Nephron progenitor cell (in vitro differentiated cells): ENCODE results near the gene SDK2.

Experiments used
- DNase-seq: peaks from one replicate; pipeline ENCODE4 v3.0.0; 2021
- H3K27ac Mint-ChIP-seq: 2 replicates; pipeline ENCODE4 v1.8.0; 2021; ENCODE audit warnings: mild to moderate bottlenecking, moderate library complexity, mixed read lengths
- H3K27me3 Mint-ChIP-seq: 2 replicates; pipeline ENCODE4 v1.8.0; 2021; ENCODE audit warnings: mild to moderate bottlenecking, low read depth, mixed read lengths; ENCODE audit not compliant: poor library complexity
- H3K36me3 Mint-ChIP-seq: 2 replicates; pipeline ENCODE4 v1.8.0; 2021; ENCODE audit warnings: low read depth, mixed read lengths
- H3K4me1 Mint-ChIP-seq: 2 replicates; pipeline ENCODE4 v1.8.0; 2021; ENCODE audit warnings: mixed read lengths
- H3K4me3 Mint-ChIP-seq: 2 replicates; pipeline ENCODE4 v1.8.0; 2021; ENCODE audit warnings: mild to moderate bottlenecking, moderate library complexity, mixed read lengths
- H3K9me3 Mint-ChIP-seq: 2 replicates; pipeline ENCODE4 v1.8.0; 2021; ENCODE audit warnings: mild to moderate bottlenecking, moderate library complexity, mixed read lengths
- CTCF ChIP-seq: fragments of 200-600 bp; sonication (generic); IDR thresholded peaks from 2 replicates; pipeline ENCODE4 v1.5.0; 2021; ENCODE audit warnings: antibody characterized with exemption

The SDK2 gene

DNA sequence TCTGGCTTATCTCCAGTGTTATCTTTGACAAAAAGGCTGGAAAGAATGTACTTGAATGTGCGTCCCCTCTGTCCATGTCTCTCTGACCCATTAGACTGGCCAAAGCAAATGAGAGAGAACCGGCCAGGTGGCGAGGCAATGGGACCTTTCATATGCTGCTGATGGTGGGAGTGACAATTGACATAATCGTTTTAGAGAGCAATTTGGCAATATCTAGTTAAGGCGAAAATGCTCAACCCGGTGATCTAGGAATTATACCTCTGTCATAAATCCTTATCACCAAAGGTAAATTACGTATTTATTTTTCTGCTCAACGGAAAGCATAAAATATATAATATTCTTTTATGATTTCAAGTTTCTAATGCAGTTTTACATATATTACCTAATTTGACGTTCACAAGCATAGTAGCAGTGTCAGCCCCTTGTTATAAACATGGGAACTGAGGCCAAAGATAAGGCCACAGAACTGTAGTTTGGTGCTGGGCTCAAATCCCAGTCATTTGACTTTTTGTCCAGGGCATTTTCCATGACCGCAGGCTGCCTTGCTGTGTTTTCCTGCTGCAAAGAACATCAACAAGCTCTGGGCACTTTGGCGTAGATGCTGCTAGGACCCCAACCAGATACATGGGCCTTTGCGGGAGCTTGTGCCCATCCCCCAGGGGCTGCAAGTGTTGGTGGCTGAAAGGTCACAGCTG, 14.7 kb upstream of the SDK2 start:
- no peak overlapping the region for H3K4me3 Mint-ChIP-seq
- no peak for TF ChIP-seq CTCF
- H3K27me3 Mint-ChIP-seq, result peaks cover 40% of the 10 kb centered on the region
- H3K9me3 Mint-ChIP-seq, result peaks cover 20% of the 10 kb centered on the region
- no peaks in the 10 kb centered on the region for H3K4me1 Mint-ChIP-seq
- H3K27ac Mint-ChIP-seq, result no peak overlapping the region
- H3K36me3 Mint-ChIP-seq, result peaks cover 9% of the 10 kb centered on the region
- DNase-seq, result no peak

GRCh38 chr17:73657473-73658116, 13.3 kb upstream of the SDK2 start:
- no peak overlapping the region for H3K4me3 Mint-ChIP-seq
- TF ChIP-seq CTCF, result peak; percentile 71
- H3K27ac Mint-ChIP-seq, result no peak overlapping the region
- peak; percentile 77 for DNase-seq
- H3K36me3 Mint-ChIP-seq, result peaks cover 9% of the 10 kb centered on the region
- peaks cover 30% of the 10 kb centered on the region for H3K9me3 Mint-ChIP-seq
- H3K27me3 Mint-ChIP-seq, result peaks cover 36% of the 10 kb centered on the region
- peaks cover 7% of the 10 kb centered on the region for H3K4me1 Mint-ChIP-seq

- no peak for DNase-seq
- Mint-ChIP-seq H3K27me3 (peaks cover 33% of the 10 kb centered on the region), H3K27ac (no peak overlapping the region), H3K9me3 (peaks cover 30% of the 10 kb centered on the region), H3K4me3 (no peak overlapping the region), H3K36me3 (peaks cover 9% of the 10 kb centered on the region), H3K4me1 (peaks cover 7% of the 10 kb centered on the region)
- TF ChIP-seq CTCF, result no peak
Measured at GRCh38 chr17:73654241-73654640, 10.0 kb upstream of the SDK2 start.

DNA sequence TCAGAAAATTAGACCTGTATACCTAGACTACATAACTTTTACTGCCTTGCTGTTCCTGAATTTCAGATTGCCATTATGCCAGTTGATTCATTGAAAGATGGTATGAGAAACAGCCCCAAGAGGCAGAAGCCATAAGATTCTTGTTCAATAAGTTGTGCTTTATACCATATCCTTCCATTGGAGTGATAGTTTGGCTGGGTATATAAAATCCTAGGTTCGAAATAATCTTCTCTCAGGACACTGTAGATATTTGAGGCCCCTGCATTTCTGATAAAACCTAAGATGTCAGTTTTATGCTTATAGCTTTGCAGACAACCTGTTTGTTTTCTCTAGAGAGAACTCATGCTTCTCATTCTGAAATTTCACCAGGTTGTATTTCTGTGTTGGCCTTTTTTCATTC, 9.6 kb upstream of the SDK2 start:
- no peak for DNase-seq
- Mint-ChIP-seq H3K4me1 (peaks cover 7% of the 10 kb centered on the region), H3K4me3 (no peak overlapping the region), H3K9me3 (peaks cover 30% of the 10 kb centered on the region), H3K36me3 (peaks cover 9% of the 10 kb centered on the region), H3K27ac (no peak overlapping the region), H3K27me3 (peaks cover 36% of the 10 kb centered on the region)
- no peak for TF ChIP-seq CTCF

- TF ChIP-seq CTCF, result no peak
- Mint-ChIP-seq H3K27ac (no peak overlapping the region), H3K36me3 (peaks cover 9% of the 10 kb centered on the region), H3K4me1 (peaks cover 10% of the 10 kb centered on the region), H3K27me3 (peaks cover 45% of the 10 kb centered on the region), H3K4me3 (no peak overlapping the region), H3K9me3 (peaks cover 30% of the 10 kb centered on the region)
- no peak for DNase-seq
Measured at GRCh38 chr17:73652886-73653480, 8.7 kb upstream of the SDK2 start.
